Stomach smooth muscle (tissue), 2 donors: ENCODE data around the gene VEZT.
"Not testable (repeated sequence)": the region's sequence is repeated elsewhere in the genome, so short reads cannot be mapped to it uniquely, and the experiment has no call there.

Experiments
- H3K27ac ChIP-seq: one replicate; pipeline ENCODE4 v1.7.0; 2013; ENCODE audit warnings: mild to moderate bottlenecking, low read length, inconsistent platforms
- H3K27me3 ChIP-seq, 2 donors: one replicate each; pipeline ENCODE4 v1.7.0; 2013; ENCODE audit warnings: low read length in 2 of 2; ENCODE audit not compliant: insufficient read depth in 2 of 2, control insufficient read depth in 1 of 2
- H3K36me3 ChIP-seq, 2 donors: one replicate each; pipeline ENCODE4 v1.7.0; 2013; ENCODE audit warnings: low read length in 2 of 2; ENCODE audit not compliant: control insufficient read depth in 2 of 2, insufficient read depth in 2 of 2
- H3K4me1 ChIP-seq: one replicate; pipeline ENCODE4 v1.7.0; 2013; ENCODE audit warnings: low read length; ENCODE audit not compliant: control insufficient read depth, insufficient read depth
- H3K4me3 ChIP-seq, 2 donors: one replicate each; pipeline ENCODE4 v1.7.0; 2013; ENCODE audit warnings: low read length in 2 of 2
- H3K9ac ChIP-seq, 2 donors: one replicate each; pipeline ENCODE4 v1.7.0; 2013; ENCODE audit warnings: low read length in 2 of 2, mild to moderate bottlenecking in 1 of 2
- H3K9me3 ChIP-seq, 2 donors: one replicate each; pipeline ENCODE4 v1.7.0; 2013; ENCODE audit warnings: low read length in 2 of 2; ENCODE audit not compliant: control insufficient read depth in 2 of 2
- donor health status: healthy.
- donor health status: Pancreatic carcinoma.

VEZT gene

DNA sequence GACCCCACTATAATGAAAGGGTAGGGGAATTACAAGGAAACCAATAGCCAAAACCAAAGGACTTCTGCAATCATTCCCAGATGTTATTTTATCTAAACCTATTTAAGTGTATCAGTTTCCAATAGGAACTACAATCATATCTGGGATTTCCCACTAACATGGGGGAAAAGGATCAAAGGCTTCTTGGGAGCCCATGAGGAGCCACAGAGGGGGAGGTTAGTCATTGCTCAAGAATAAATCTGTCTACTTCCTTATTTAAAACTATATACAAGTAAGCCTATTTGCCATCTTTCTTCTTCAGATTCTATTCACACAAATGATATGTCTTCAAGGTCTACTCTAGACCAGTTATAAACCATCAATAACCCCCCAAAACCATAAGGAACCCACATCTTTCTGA lies 33.5 kb upstream of the VEZT start:
- Histone ChIP-seq H3K9ac (no peak overlapping the region), H3K4me3 (no peak overlapping the region), H3K36me3 (no peaks in the 10 kb centered on the region), H3K27me3 (no peaks in the 10 kb centered on the region), H3K27ac (no peak overlapping the region), H3K9me3 (no peaks in the 10 kb centered on the region), H3K4me1 (no peaks in the 10 kb centered on the region)

DNA sequence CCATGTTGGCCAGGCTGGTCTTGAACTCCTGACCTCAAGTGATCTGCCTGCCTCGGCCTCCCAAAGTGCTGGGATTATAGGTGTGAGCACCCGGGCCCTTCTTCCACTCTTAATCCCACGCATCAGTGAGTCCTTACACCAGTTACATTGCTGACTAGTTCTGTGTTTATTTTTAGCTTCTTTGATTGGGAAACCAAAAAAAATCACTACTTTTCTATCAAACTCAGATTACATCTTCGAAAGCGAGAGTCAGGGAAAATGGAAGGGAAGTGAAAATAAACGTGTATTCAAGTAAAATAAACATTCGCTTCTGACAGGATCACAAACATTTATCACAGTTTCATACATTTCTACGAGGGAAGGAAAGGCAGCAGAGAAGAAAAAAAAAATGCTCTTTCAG lies 32.5 kb upstream of the VEZT start:
- H3K27me3 ChIP-seq, result no peaks in the 10 kb centered on the region
- H3K4me3 ChIP-seq, result no peak overlapping the region
- H3K9me3 ChIP-seq, result no peaks in the 10 kb centered on the region
- no peaks in the 10 kb centered on the region for H3K36me3 ChIP-seq
- no peak overlapping the region for H3K9ac ChIP-seq
- H3K27ac ChIP-seq, result no peak overlapping the region
- no peaks in the 10 kb centered on the region for H3K4me1 ChIP-seq

GRCh38 chr12:95185854-95186253 lies 31.8 kb upstream of the VEZT start:
- Histone ChIP-seq H3K9ac (no peak overlapping the region), H3K27me3 (no peaks in the 10 kb centered on the region), H3K4me1 (no peaks in the 10 kb centered on the region), H3K36me3 (no peaks in the 10 kb centered on the region), H3K27ac (no peak overlapping the region), H3K9me3 (no peaks in the 10 kb centered on the region), H3K4me3 (no peak overlapping the region)

- H3K27ac ChIP-seq, result no peak overlapping the region
- H3K4me3 ChIP-seq, result no peak overlapping the region
- no peaks in the 10 kb centered on the region for H3K36me3 ChIP-seq
- no peaks in the 10 kb centered on the region for H3K4me1 ChIP-seq
- no peak overlapping the region for H3K9ac ChIP-seq
- H3K9me3 ChIP-seq, result no peaks in the 10 kb centered on the region
- no peaks in the 10 kb centered on the region for H3K27me3 ChIP-seq
Measured at GRCh38 chr12:95187865-95188415, 29.7 kb upstream of the VEZT start.

DNA sequence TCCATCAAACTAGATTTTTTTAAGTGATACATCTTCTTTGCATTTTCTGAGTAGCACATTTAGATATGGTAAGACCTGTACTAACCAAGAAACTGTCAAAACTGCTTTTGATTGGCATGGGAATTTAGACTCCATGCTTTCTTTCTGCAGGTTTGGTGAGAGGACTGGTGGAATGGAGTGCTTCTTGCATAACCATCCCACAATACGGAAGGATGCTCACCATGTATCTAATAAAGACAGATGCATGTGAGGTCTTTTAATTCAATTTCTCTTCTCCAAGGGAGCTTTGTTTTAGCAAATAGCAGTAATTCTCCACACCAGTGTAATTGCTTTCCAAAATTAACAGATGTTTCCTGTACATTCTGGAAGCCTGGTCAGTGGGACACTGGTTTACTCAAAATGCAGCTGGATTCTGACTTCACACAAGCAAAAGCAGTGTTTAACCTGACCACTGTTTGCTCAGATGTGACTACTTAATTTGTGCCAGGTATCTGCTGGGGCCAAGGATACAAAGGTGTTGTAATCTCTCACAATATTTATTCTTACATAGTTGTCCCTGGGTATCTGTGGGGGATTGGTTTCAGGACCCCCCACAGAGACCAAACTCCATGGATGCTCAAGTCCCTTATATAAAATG lies 26.4 kb upstream of the VEZT start:
- H3K27me3 ChIP-seq, result no peaks in the 10 kb centered on the region

GRCh38 chr12:95192271-95192670 lies 25.3 kb upstream of the VEZT start:
- Histone ChIP-seq H3K4me3 (no peak overlapping the region), H3K27ac (no peak overlapping the region), H3K36me3 (no peaks in the 10 kb centered on the region), H3K27me3 (no peaks in the 10 kb centered on the region), H3K9ac (no peak overlapping the region), H3K9me3 (no peaks in the 10 kb centered on the region), H3K4me1 (no peaks in the 10 kb centered on the region)

More for the DNA sequence above, 26.4 kb upstream of the VEZT start:
- no peaks in the 10 kb centered on the region for H3K36me3 ChIP-seq
- H3K4me3 ChIP-seq, result no peak overlapping the region
- no peak overlapping the region for H3K27ac ChIP-seq
- no peaks in the 10 kb centered on the region for H3K4me1 ChIP-seq
- no peak overlapping the region for H3K9ac ChIP-seq
- H3K9me3 ChIP-seq, result no peaks in the 10 kb centered on the region

- H3K27ac ChIP-seq, result no peak overlapping the region
- no peaks in the 10 kb centered on the region for H3K27me3 ChIP-seq
- H3K9me3 ChIP-seq, result no peaks in the 10 kb centered on the region
- H3K9ac ChIP-seq, result no peak overlapping the region
- H3K4me1 ChIP-seq, result no peaks in the 10 kb centered on the region
- H3K4me3 ChIP-seq, result no peak overlapping the region
- no peaks in the 10 kb centered on the region for H3K36me3 ChIP-seq
Measured at GRCh38 chr12:95193139-95193538, 24.5 kb upstream of the VEZT start.

DNA sequence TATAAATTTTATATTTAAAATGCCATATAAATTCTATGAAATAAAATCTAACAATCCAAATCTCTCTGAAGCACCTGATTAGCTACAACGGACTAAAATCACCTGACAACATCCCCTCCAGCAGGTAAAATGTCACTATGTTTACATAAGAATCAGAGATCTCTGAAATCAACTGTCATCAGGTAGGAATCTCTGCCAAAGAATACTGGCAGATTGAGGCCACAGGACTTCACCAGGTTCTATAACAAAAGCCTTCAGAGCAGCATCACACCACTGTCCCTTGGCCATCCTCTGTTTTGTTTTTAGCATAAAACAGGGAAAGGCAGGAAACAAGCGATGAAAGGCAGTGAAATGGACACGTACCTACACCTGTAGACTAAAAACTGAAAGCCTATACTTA lies 22.5 kb upstream of the VEZT start:
- Histone ChIP-seq H3K9ac (no peak overlapping the region), H3K9me3 (no peaks in the 10 kb centered on the region)

GRCh38 chr12:95196875-95197569 lies 20.6 kb upstream of the VEZT start:
- not testable (repeated sequence) for H3K36me3 ChIP-seq, H3K4me1 ChIP-seq, H3K9me3 ChIP-seq, H3K4me3 ChIP-seq, H3K27ac ChIP-seq, H3K27me3 ChIP-seq, H3K9ac ChIP-seq

More for the DNA sequence above, 22.5 kb upstream of the VEZT start:
- H3K27ac ChIP-seq, result no peak overlapping the region
- no peak overlapping the region for H3K4me3 ChIP-seq
- no peaks in the 10 kb centered on the region for H3K4me1 ChIP-seq
- no peaks in the 10 kb centered on the region for H3K27me3 ChIP-seq
- no peaks in the 10 kb centered on the region for H3K36me3 ChIP-seq

GRCh38 chr12:95197636-95198035 lies 20.0 kb upstream of the VEZT start:
- no peaks in the 10 kb centered on the region for H3K9me3 ChIP-seq
- no peak overlapping the region for H3K9ac ChIP-seq
- no peaks in the 10 kb centered on the region for H3K4me1 ChIP-seq
- H3K27me3 ChIP-seq, result no peaks in the 10 kb centered on the region
- no peak overlapping the region for H3K27ac ChIP-seq
- H3K36me3 ChIP-seq, result no peaks in the 10 kb centered on the region
- no peak overlapping the region for H3K4me3 ChIP-seq

DNA sequence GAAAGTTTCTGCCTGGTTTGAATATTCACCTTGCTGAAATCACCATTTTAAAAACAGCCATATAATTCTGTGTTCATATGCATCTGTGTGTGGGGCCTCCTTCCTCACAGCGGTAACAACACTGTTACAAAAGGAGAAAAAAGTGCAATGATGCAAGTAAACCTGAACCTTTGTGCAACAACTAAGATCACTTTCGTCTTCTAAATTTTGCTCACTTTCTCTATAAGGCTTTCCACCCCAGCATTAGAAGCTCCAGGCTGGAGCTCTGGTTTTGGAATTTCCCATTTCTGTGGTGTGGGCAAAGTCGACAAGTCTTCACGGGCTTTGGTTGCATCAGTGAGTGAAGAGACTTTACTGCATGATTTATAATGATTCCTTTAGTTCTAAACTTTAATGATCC lies 18.7 kb upstream of the VEZT start:
- Histone ChIP-seq H3K9ac (no peak overlapping the region), H3K4me1 (no peaks in the 10 kb centered on the region), H3K27ac (no peak overlapping the region), H3K27me3 (no peaks in the 10 kb centered on the region), H3K36me3 (no peaks in the 10 kb centered on the region), H3K4me3 (no peak overlapping the region), H3K9me3 (no peaks in the 10 kb centered on the region)
